Measurements from ENCODE around the gene GAPDHS. TPM values are rescaled to one million over a fixed set of nuclear protein-coding genes. Genes with fewer than 3 reads are reported as not detected.

Gene GAPDHS
- total and polyA plus RNA-seq, 3 donors from 2014 or later = 123 to 363 (median 338) TPM

DNA sequence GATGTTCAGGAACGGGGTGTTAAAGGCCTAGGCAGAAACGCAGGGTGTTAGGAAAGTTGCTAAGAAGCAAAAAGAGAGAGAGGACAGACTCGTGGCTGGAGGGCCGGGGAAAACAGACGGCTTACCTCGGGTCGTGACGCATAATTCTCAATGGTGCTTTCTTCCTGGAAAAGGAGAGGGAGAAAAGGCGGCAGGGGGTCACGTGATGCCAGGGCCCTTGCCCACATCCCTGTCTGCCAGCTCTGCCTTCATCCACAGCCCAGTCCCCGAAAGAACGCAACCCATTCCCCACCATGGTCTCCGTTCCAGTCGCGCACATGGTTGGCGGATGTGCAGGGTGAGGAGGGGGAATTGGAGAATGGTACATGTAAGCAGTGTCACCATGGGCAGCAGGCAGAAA lies 44.6 kb upstream of the GAPDHS start:
- TF ChIP-seq, protein P1, sequence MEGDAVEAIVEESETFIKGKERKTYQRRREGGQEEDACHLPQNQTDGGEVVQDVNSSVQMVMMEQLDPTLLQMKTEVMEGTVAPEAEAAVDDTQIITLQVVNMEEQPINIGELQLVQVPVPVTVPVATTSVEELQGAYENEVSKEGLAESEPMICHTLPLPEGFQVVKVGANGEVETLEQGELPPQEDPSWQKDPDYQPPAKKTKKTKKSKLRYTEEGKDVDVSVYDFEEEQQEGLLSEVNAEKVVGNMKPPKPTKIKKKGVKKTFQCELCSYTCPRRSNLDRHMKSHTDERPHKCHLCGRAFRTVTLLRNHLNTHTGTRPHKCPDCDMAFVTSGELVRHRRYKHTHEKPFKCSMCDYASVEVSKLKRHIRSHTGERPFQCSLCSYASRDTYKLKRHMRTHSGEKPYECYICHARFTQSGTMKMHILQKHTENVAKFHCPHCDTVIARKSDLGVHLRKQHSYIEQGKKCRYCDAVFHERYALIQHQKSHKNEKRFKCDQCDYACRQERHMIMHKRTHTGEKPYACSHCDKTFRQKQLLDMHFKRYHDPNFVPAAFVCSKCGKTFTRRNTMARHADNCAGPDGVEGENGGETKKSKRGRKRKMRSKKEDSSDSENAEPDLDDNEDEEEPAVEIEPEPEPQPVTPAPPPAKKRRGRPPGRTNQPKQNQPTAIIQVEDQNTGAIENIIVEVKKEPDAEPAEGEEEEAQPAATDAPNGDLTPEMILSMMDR (IDR thresholded peaks at IDR 0.05) = no peak
- no peak for TF ChIP-seq POLR2A (IDR thresholded peaks at IDR 0.05)
- Histone ChIP-seq H3K4me1 (no peaks in the 10 kb centered on the region), H3K27ac (no peak overlapping the region), H3K9me3 (no peaks in the 10 kb centered on the region), H3K36me3 (ENCODE audit: low read depth, missing control alignments) (no peaks in the 10 kb centered on the region), H3K27me3 (no peaks in the 10 kb centered on the region), H3K4me3 (no peak overlapping the region)
- 91 to 92% methylated on average over 16 of the region's 16 CpGs for WGBS, 2 donors
- intact Hi-C loops (cut with DNase I; ENCODE audit: low total_unique reads) = no loop called here
- no peak for DNase-seq

DNA sequence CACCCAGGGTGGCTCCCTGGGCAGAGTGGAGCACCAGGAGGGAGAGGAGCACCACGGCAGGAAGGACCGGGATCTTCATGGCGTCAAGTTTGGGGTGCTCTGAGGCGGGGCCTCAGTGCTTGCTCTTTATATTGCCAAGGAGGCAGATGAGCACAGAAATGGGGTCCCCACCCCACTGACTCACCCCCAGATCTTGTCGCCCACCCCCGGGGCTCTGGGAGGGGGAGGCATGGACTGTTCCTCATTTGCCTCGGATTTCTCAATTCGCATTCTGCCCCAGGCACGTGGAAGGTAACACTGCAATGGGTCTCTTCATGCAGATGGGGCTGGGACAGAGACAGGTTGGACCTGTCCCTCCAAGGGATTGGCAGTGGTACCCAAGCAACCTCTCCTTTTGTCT lies 42.9 kb upstream of the GAPDHS start, which contains the start of gene KRTDAP:
Gene KRTDAP (minus strand): TSS at position 101 of the 400 bp plus-strand sequence. CDS start 22 bp downstream, at position 79.
- Histone ChIP-seq H3K4me1 (no peaks in the 10 kb centered on the region), H3K36me3 (ENCODE audit: low read depth, missing control alignments) (no peaks in the 10 kb centered on the region), H3K9me3 (no peaks in the 10 kb centered on the region), H3K27ac (no peak within 1 kb of the TSS), H3K27me3 (no peaks in the 10 kb centered on the region), H3K4me3 (no peak within 1 kb of the TSS)
- intact Hi-C loops (cut with DNase I; ENCODE audit: low total_unique reads) = loop anchor here (10.0 kb wide), 1 partner anchor 136 kb away; the partner anchor contains the start of gene FFAR3
- WGBS, 2 donors = 76 to 93% methylated on average over 9 of the region's 9 CpGs
- DNase-seq = no peak
- no peak for TF ChIP-seq POLR2A (IDR thresholded peaks at IDR 0.05)
- TF ChIP-seq, protein P1 (IDR thresholded peaks at IDR 0.05) = no peak

DNA sequence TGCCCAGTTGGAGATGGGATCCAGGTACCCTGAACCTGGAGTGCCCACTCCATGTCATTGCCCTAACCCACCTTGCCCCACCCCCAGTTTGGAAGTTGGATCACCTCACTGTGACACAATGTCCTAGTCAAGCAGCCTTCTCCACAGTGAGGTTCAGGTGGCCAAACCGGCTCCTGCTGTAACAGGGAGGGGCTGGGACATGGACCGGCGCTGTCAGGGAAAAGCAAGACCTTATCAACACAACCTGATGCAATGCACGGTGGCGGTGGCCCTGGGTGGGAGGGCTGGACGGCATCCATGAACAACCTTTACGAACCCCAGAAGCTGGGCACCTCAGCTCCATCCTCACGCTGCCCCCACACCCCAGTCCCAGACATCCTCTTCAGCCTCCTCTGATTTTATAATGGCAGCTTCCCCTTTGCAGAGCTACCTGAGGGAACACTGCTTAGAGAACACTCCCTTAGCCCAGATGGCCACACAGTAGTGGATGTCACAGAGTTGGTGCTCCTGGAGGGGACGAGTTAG lies 41.4 kb upstream of the GAPDHS start:
- intact Hi-C loops (cut with DNase I; ENCODE audit: low total_unique reads) = loop anchor here (10.0 kb wide), 1 partner anchor 137 kb away; the partner anchor contains the start of gene FFAR3
- Histone ChIP-seq H3K36me3 (ENCODE audit: low read depth, missing control alignments) (no peaks in the 10 kb centered on the region), H3K4me1 (no peaks in the 10 kb centered on the region), H3K27ac (no peak overlapping the region), H3K27me3 (no peaks in the 10 kb centered on the region), H3K4me3 (no peak overlapping the region), H3K9me3 (no peaks in the 10 kb centered on the region)
- TF ChIP-seq, protein P1 (IDR thresholded peaks at IDR 0.05) = no peak
- no peak for TF ChIP-seq POLR2A (IDR thresholded peaks at IDR 0.05)
- no peak for DNase-seq
- 88 to 96% methylated on average over 5 to 9 of the region's 9 CpGs for WGBS, 2 donors

DNA sequence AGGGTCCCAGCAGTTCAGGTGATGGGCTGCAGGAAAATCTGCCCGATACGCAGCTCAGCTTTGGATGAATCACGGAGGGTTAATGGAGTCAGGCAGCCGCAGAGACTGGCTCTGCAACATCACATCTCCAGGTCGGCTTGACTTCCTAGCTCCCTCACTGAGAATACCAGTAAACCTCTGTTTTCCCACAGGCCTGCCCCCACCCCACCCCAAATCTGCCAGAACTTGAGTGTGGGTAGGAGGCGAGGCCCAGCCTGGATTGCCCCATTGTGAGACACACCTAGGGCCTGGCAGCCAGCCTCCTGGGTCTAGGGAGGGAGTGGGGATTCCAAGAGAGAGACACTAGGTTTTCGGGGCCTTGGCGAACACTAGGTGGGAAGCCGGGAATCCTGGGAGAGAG lies 39.3 kb upstream of the GAPDHS start:
- Histone ChIP-seq H3K27me3 (no peaks in the 10 kb centered on the region), H3K36me3 (ENCODE audit: low read depth, missing control alignments) (no peaks in the 10 kb centered on the region), H3K27ac (no peak overlapping the region), H3K4me1 (no peaks in the 10 kb centered on the region), H3K9me3 (no peaks in the 10 kb centered on the region), H3K4me3 (no peak overlapping the region)
- intact Hi-C loops (cut with DNase I; ENCODE audit: low total_unique reads) = loop anchor here (10.0 kb wide), 1 partner anchor 139 kb away; the partner anchor contains the start of gene FFAR3
- TF ChIP-seq POLR2A (IDR thresholded peaks at IDR 0.05) = no peak
- TF ChIP-seq, protein P1 (IDR thresholded peaks at IDR 0.05) = no peak
- no peak for DNase-seq
- WGBS, 2 donors = 90 to 92% methylated on average over 9 of the region's 9 CpGs

Measured in testis (tissue), 3 donors.